ENCODE results near the gene RBM26.

Gene RBM26

DNA sequence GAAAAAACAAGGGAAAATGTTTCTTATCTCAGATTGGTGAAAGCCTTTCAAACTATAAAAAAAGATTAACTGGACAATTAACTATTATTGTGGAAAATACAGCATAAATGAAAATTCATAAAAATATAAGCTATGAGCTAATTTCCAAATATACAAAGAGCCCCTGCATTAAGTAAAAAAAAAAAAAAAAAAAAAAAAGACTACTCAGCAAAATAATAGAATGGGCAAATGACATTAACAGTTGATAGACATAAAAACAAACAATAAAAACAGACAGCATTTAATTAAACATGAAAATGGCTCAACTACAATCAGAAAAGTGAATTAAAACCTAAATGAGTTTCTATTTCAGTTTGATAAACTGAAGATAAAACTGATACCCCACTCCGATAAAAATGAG lies 77.5 kb downstream of the RBM26 start:
- DNase-seq (ENCODE audit: low read depth, low spot score): no peak

DNA sequence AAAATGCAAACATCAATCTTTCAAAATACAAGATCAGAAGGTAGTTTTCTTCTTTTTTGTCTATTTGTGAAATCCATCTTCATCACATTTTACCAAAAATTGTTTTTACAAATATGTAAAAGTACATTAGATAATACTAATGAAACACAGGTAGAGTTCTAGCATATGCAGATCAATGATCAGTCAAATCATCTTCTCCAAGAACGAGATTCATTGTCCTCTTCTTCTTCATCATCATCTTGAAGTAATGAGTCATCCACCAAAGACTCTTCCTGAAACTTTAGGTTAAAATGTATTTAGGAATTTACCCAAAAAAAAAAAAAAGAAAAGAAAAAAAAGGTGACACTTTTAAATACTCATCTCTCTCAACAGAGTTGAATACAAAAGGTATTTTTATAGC lies 85.6 kb downstream of the RBM26 start:
- DNase-seq (ENCODE audit: low read depth, low spot score): no peak

DNA sequence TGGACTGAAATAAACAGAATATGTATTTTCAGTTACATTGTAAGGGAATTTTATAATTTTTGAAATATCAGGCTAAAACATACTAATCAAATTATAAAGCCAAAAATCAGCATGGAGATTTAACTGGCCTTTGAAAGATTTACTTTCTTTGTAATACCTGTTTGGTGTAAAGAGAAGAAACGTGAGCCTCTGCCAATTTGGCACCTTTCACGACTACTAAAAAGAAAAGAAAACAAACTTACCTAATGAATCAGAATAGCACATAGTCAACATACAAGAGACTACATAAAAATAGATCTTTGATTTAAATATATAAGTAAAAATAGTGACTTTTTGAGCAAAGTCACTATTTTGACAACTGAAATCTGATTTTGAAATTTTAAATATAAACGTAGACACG lies 87.4 kb downstream of the RBM26 start:
- DNase-seq (ENCODE audit: low read depth, low spot score): no peak

DNA sequence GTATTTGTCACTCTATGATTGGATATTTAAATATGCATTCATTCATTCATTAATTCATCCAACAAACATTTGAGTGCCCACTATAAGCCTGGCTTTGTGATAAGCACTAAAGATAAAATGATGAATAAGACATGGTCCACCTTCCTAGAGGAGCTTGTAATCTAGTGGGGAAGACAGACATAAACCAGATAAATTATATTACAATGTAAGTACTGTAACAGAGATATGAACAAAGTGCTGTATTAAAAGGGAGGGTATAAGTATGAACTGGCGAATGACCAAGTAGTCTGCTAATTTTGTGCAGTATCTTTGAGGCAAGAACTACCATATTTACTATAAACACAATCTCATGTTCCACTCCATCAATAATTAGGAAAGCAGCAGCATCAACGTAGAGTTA lies 88.2 kb downstream of the RBM26 start:
- DNase-seq (ENCODE audit: low read depth, low spot score): no peak

DNA sequence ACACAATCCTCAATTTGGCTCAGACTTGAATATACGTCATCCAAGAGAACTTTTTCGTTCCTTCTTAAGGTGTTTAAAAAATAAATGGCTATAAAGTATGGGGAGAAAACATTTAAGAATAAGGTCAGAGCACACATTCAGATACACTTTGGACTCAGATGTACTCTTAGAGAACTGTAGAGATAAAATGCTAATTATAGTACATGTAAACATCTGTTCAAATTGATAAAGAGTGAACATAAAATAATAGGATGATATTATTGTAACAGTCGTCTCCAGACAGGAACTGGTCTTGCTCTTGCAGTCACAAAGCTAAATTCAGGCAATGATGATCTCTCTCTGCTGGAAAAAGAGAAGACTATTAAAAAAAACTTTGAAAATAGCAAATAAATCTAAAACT lies 91.4 kb downstream of the RBM26 start:
- DNase-seq (ENCODE audit: low read depth, low spot score): no peak

DNA sequence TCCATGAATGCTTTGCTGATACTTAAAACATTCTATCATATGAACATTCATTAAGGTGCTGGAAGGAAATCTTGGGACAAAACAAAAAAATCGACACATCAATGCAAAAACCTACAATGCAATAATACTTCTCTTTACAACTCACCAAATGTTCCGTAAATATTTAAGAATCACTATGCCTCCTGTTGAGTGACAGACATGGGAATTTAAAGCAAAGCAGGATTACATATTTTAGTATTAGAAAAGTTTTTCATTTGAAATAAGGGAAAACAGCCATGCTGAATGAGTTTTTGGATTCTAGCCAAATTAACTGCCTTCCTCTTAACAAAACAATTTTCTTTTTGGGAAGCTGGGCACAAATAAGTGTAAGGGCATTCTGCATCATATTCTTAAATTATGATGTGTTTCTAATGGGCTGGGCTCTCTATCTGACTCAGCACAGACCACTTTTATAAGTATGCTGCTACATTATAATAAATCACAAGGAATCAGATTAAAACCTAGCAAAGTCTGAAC lies 93.7 kb downstream of the RBM26 start:
- DNase-seq (ENCODE audit: low read depth, low spot score): no peak

DNA sequence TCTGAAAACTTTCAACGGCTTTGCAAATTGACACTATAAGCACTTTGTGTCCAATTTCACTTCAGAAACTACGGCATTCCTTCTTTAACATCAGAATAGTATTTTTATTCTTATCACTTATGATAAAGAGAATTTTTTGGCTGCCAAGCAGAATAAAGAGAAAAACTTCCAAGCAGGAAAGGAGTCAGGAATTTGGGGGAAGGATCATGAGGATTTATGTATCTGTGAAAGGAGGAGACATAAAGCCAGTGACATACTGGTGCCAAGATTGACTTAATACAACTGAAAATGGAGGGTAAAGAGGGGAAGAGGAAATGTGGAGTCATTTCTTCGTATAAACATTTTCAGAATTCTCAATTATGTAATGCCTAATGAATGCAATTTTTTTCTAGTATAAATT lies 94.7 kb downstream of the RBM26 start:
- DNase-seq (ENCODE audit: low read depth, low spot score): no peak

DNA sequence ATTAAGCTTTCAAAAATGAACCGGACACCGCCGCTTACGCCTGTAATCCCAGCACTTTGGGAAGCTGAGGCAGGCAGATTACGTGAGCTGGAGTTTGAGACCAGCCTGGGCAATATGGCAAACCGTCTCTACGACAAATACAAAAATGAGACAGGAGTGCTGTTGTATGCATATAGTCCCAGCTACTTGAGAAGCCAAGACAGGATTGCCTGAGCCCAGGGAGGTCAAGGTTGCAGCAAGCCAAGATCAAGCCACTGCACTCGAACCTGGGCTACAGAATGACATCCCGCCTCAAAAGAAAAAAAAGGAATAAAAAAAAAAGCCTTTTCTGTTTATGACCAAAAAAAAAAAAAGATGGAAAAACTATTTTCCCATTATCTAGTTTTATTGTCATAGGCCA lies 96.4 kb downstream of the RBM26 start:
- no peak for DNase-seq (ENCODE audit: low read depth, low spot score)

DNA sequence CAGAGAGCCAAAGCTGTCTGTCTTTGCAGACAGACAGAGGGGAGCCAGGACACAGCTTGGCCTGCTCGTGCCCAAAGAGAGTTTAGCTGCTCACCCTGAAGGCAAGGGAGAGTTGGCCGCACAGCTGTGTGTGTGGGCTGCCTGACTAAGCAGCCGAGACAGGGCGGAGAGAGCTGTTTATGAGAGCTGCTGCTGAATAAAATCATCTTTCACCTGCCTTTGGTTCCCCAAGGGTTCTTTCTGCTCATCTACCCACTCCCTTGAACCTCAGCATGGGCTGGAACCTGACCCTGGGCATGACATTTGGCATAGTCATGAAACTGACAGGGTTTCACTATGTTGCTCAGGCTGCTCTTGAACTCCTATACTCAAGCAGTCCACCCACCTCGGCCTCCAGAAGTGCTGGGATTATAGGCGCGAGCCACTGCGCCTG lies 98.2 kb downstream of the RBM26 start:
- DNase-seq (ENCODE audit: low read depth, low spot score): peak; percentile 9

DNA sequence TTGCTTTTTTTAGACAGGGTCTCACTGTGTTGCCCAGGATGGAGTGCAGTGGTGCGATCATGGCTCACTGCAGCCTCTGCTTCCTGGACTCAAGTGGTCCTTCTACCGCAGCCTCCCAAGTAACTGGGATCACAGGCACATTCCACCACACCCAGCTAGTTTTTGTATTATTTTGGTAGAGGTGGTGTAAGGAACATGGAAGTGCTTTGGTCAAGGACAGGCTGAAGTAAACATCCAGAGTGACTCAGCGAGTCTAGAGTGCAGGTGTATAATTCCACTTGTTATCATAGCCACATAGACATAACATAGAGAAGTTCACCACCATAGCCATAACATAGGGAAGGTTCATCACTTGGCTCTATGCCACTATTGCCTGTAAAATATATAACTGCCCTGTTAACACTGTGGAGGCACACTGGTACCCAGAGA lies 98.6 kb downstream of the RBM26 start:
- DNase-seq (ENCODE audit: low read depth, low spot score): no peak

DNA sequence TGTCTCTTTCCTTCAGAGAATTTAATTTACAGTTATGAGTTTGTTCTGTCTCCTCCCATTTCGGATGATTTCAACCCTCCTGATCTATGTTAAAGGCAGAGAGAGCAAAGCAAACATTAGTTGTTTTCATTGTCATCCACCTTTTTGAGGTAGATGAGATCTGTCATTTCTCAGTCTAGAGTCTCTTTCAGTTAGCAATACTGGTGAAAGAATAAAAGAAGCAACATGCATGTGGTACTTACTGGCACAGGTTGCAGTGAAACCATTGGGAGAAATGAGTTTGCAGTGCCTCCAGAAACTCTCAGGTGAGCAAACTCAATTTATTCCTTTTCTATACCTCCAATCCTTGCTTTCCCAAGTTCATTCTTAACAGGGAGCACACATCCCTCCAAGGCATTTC lies 99.4 kb downstream of the RBM26 start:
- no peak for DNase-seq (ENCODE audit: low read depth, low spot score)

DNA sequence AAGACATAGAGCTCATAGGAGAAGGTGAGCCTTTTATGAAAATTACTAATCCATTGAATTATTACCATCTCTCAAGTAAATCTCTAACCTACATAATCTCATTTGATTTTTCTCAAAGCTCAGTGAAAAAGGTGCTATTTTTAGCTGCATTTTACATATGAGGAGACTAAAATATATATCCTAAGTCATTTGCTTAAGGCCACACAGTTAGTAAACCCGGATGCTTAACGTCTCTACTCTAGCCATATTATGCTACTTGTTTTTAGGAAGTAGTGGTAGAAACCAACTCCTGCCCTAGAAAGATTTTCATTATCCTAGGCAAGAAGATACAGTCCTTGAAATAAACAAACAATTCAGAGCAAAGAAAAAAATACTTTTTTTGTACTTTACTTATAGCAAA lies 108.9 kb downstream of the RBM26 start:
- DNase-seq (ENCODE audit: low read depth, low spot score): no peak

DNA sequence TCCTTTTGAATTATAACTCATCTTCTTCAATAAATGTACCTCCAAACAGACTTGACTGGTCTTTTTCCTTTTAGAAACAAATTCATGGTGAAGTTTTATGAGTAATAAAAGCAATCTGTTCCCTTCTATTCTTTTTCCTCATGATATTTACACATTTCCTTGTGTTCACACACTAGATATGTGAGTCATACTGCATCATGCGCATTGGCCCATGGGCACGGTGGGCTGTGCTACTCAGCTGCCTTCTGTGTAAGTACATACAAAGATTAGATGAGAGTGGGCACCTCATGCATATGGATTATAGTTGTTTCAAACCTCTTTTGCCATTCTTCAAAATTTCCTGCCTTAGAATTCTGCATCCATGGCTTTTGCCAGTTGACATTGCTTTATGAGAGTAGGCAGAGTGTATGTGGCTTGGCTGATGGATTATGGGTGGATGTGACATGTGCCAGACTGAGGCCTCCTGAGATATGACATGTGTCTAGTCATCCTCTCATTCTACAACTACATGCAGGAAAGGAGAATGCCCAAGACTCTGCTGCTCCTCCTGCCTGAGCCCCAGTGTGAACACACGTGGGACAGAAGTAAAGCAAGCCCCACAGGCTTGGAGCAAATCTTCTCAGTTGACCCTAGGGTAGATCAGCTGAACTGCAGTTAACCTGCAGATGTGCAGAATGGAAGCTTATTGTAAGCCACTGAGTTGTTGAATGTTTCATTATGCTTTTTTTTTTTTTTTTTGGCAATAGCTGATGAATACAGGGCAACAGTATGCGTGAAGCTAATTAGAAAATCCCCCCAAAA lies 109.9 kb downstream of the RBM26 start:
- DNase-seq (ENCODE audit: low read depth, low spot score): no peak

DNA sequence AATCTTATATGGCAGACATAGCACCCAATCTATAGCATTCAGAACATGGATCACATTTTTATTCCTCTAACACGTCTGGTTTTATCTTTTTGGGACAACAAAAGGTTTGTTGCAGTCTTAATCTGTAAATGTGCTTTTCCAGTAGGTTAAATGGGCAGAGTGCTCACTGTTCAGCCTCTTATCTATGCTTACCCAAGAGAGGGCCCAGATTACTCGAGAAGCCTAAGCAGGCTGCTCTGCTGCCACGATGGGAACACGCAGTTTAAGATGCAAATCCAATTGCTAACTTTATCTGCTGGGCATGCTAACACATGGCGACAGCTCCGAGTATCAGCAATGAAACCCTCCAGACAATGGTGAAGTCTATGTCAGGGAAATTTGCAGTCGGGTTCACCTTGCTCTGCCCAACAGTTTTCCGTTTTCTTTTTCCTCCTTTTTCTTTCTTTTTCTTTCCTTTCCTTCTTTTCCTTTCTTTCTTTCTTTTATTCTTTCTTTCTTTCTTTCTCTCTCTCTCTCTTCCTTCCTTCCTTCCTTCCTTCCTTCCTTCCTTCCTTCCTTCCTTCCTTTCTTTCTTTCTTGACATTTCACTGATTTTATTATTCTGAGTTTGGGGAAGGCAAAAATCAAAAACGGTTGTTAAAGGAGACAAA lies 115.3 kb downstream of the RBM26 start:
- no peak for DNase-seq (ENCODE audit: low read depth, low spot score)

DNA sequence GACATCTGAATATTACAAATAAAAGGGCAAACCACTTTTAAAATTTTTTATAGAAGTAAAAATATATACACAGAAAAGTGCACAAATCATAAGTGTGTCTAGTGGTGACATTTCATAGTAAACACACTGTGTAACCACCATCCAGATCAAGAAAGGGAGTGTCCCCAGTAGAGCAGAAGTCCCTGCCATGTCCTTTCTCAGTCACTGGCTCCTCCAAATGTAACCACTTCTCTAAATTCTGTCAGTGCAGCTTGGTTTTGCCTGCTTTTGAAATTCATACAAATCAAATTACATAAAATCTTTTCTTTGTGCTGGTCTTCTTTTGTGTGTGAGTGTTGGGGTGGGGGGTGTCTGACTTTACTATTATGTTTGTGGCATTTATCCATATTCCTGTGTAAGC lies 116.5 kb downstream of the RBM26 start:
- DNase-seq (ENCODE audit: low read depth, low spot score): no peak

DNA sequence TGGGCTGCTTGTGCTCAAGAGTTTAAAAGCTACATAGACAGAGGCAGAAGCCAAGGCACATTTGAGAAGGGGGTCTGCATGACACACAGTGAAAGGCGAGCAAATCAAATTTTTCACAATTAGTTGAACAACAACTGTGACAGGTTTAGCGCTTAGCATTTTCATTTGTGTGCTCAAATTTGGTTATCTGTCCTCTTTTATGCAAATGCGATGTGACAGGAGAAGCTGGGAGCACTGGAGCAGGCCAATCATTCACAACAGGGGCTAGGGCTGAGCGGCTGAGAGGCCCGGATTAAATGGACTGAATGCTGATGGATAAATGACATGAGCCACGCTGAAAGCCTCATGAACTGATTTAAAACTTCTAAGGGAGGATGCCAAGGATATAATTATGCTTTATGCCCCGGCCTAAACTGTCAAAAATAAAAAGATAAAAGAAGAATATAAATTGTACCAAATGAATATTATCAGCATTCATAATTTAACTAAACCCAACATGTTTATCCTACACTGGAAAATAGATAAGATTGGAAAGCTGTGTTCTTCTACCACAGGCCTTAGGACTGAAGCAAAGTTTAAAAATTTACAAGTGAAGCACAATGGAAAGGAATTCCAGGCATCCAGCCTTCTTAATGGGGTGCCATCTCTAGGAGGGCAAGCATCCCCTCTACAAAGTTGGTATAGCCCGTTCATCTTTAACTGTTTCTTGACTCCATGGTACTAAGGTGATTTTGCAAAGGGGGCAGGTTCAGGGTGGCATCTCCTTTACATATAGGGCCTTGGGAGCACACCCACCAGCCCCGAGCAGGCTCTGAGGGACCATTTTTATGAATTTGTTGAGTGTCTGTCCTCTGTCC lies 117.9 kb downstream of the RBM26 start:
- DNase-seq (ENCODE audit: low read depth, low spot score): peak; percentile 17

DNA sequence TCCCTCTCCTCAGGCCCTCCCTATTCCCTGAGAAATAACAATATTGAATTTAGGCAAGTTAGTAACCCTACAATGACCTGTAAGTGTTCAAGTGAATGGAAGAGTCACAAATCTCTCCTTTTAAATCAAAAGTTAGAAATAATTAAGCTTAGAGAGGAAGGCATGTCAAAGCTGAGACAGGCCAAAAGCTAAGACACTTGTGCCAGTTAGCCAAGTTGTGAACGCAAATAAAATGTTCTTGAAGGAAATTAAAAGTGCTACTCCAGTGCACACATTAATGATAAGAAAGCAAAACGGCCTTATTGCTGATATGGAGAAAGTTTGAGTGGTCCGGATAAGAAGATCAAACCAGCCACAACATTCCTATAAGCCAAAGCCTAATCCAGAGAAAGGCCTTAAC lies 120.9 kb downstream of the RBM26 start:
- no peak for DNase-seq (ENCODE audit: low read depth, low spot score)

DNA sequence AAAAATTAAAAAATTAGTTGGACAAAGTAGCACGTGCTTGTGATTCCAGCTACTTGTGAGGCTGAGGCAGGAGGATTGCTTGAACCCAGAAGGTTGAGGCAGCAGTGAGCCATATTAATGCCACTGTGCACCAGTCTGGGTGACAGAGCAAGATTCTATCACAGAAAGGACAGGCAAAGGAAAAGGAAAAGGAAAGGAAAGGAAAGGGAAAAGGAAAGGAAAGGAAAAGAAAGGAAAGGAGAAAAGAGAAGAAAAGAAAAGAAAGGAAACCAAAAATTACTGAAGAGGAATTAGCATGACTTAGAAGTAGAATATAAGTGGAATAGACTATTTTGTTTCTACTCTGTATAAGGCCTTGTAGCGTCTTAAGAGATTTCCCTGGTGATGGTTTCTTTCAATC lies 122.3 kb downstream of the RBM26 start:
- DNase-seq (ENCODE audit: low read depth, low spot score): no peak

DNA sequence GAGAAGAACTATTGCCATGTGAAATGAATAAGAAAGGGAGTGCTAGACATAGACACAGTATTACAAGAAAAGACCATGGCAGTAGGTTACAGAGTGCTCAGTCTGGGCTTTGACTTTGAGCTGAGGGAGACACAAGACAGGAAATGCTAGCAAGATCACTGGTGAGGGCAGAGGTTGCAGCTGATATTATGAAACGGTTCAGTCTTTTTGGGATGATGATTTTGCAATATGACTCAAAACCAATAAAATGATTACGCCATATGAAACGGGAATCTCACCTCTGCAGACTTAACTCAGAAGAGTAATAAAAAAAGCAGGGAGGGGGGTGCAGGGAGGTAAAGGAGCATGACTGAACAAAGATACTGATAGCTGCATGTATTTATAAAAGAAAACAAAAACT lies 123.1 kb downstream of the RBM26 start:
- no peak for DNase-seq (ENCODE audit: low read depth, low spot score)

DNA sequence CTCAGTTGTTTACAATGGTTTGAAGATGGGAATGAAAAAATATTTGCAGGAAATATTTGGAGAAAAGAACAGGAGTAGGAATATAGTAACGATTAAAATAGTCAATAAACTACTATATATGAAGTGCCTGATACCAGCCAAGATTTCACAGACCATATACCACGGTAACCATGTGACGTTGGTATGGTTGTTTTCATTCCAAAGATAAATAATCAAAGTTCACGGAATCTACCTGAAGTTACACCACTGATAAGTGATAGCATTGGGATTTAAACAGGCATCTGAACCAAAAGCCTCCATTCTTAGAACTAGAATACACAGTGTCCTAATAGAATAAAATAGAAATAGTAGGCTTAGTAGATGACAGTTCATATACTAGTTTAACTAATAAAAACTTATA lies 123.5 kb downstream of the RBM26 start:
- DNase-seq (ENCODE audit: low read depth, low spot score): no peak

DNA sequence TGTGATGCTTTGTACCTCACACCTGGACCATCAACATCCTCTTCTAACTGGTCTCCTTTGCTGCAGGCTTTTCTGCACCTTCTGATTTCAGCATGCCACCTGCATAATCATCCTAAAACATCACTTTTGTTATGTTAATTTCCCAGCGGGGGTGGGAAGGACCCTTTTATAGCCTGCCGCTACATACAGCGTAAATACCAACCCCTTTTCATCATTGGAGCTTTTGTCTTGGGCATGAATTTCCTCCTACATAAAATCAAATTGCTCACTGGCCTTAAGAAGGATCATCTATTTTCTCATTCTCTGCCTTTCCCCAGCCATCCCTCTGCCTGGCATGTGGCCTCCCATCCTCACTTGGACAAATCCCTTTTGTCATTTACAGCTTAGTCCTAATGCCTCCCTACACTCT lies 124.7 kb downstream of the RBM26 start:
- peak; percentile 77 for DNase-seq (ENCODE audit: low read depth, low spot score)

DNA sequence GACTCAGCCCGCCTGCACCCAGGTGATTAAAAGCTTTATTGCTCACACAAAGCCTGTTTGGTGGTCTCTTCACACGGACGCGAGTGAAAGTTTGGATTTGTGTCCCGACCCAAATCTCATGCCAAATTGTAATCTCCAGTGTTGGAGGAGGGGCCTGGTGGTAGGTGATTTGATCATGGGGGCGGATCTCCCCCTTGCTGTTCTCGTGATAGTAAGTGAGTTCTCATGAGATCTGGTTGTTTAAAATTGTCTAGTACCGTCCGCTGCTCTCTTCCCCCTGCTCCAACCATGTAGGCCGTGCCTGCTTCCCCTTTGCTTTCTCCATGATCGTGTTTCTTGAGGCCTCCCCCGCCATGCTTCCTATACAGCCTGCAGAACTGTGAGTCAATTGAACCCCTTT lies 126.3 kb downstream of the RBM26 start:
- DNase-seq (ENCODE audit: low read depth, low spot score): peak; percentile 13

Data from ELF-1 (cell line).